Peyer's patch (tissue), 4 donors: ENCODE data around the gene METTL16. TPM values are rescaled to one million over a fixed set of nuclear protein-coding genes. Genes with fewer than 3 reads are reported as not detected.
A peak's percentile ranks its signal among the peaks of the same experiment; 100 is the strongest.
"Not testable (repeated sequence)": the region's sequence is repeated elsewhere in the genome, so short reads cannot be mapped to it uniquely, and the experiment has no call there.

ENCODE experiments used
- DNase-seq, 3 donors: peaks; one replicate each; pipeline ENCODE4 v3.0.0-alpha.2; 2017 to 2019
- H3K27ac ChIP-seq, 4 donors: fragments of 200-600 bp; sonication (generic); one replicate each; pipeline ENCODE4 v1.5.1; 2016 to 2019
- H3K27me3 ChIP-seq, 2 donors: fragments of 200-600 bp; sonication (generic); one replicate each; pipeline ENCODE4 v1.5.1; 2019
- H3K36me3 ChIP-seq, 3 donors: fragments of 200-600 bp; sonication (generic); one replicate each; pipeline ENCODE4 v1.5.1; 2016 to 2019
- H3K4me1 ChIP-seq, 4 donors: fragments of 200-600 bp; sonication (generic); one replicate each; pipeline ENCODE4 v1.5.1; 2016 to 2019
- H3K4me3 ChIP-seq, 4 donors: fragments of 200-600 bp; sonication (generic); 1 replicate in 3 of 4; 2 replicates in 1 of 4; pipeline ENCODE4 v1.5.1; 2016 to 2019; ENCODE audit warnings: mild to moderate bottlenecking in 1 of 4
- H3K9me3 ChIP-seq, 4 donors: fragments of 200-600 bp; sonication (generic); one replicate each; pipeline ENCODE4 v1.5.1; 2016 to 2019; ENCODE audit warnings: mild to moderate bottlenecking in 1 of 4
- POLR2A ChIP-seq, 2 donors: fragments of 450-650 bp; IDR thresholded peaks; one replicate each; pipeline ENCODE4 v1.5.1; 2017; ENCODE audit warnings: antibody characterized with exemption in 2 of 2, mild to moderate bottlenecking in 2 of 2, moderate library complexity in 2 of 2
- total RNA-seq, 4 donors: library from RNA; depleted of rRNA; stranded (reverse); fragments of >200 nt; gene quantifications; one replicate each; pipeline ENCODE4 v1.1.0, GENCODE V29; 2016
- TF ChIP-seq, protein P1 (sequence below), 6 experiments: fragments of 450-650 bp in 4 of 6; fragments of 200-600 bp in 2 of 6; sonication (generic) in 1 of 6; IDR thresholded peaks; one replicate each; pipeline ENCODE4 v1.5.1; 2017 to 2019; ENCODE audit warnings: antibody characterized with exemption in 6 of 6, mild to moderate bottlenecking in 3 of 6, moderate library complexity in 1 of 6

Gene METTL16
- total RNA-seq, 4 donors from 2014 or later, result 24.0 to 29.7 (median 27.9) TPM

- Histone ChIP-seq H3K9me3 (no peaks in the 10 kb centered on the region), H3K27ac (no peak overlapping the region), H3K4me1 (peaks cover 0 to 7% (median 1%) of the 10 kb centered on the region in 4 donors), H3K36me3 (no peaks in the 10 kb centered on the region), H3K27me3 (no peaks in the 10 kb centered on the region), H3K4me3 (no peak overlapping the region)
- TF ChIP-seq POLR2A (IDR thresholded peaks at IDR 0.05), result no peak
- TF ChIP-seq, protein P1, sequence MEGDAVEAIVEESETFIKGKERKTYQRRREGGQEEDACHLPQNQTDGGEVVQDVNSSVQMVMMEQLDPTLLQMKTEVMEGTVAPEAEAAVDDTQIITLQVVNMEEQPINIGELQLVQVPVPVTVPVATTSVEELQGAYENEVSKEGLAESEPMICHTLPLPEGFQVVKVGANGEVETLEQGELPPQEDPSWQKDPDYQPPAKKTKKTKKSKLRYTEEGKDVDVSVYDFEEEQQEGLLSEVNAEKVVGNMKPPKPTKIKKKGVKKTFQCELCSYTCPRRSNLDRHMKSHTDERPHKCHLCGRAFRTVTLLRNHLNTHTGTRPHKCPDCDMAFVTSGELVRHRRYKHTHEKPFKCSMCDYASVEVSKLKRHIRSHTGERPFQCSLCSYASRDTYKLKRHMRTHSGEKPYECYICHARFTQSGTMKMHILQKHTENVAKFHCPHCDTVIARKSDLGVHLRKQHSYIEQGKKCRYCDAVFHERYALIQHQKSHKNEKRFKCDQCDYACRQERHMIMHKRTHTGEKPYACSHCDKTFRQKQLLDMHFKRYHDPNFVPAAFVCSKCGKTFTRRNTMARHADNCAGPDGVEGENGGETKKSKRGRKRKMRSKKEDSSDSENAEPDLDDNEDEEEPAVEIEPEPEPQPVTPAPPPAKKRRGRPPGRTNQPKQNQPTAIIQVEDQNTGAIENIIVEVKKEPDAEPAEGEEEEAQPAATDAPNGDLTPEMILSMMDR (IDR thresholded peaks at IDR 0.05), result no peak
- DNase-seq, result no peak
These were observed 24.4 kb downstream of the METTL16 start for GRCh38 chr17:2487306-2487705.

DNA sequence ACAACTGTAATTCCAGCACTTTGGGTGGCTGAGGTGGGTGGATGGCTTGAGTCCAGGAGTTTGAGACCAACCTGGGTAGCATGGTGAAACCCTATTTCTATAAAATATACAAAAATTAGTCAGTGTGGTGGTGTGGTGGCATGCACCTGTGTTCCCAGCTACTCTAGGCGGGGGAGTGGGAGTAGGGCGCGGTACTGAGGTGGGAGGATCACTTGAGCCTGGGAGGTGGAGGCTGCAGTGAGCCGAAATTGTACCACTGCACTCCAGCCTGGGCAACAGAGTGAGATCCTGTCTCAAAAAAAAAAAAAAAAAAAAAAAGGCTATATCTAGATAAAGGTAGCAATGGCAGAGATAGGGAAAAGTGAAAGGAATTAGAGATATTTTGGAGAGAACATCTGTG is 25.0 kb downstream of the METTL16 start:
- not testable (repeated sequence) for H3K36me3 ChIP-seq, H3K27me3 ChIP-seq, H3K9me3 ChIP-seq, H3K27ac ChIP-seq, H3K4me1 ChIP-seq, DNase-seq, H3K4me3 ChIP-seq

GRCh38 chr17:2485970-2486369 is 25.7 kb downstream of the METTL16 start:
- no peak for DNase-seq

GRCh38 chr17:2485543-2485942 is 26.1 kb downstream of the METTL16 start:
- Histone ChIP-seq H3K27ac (no peak overlapping the region), H3K9me3 (no peaks in the 10 kb centered on the region), H3K36me3 (no peaks in the 10 kb centered on the region), H3K27me3 (no peaks in the 10 kb centered on the region), H3K4me3 (no peak overlapping the region), H3K4me1 (peaks cover 0 to 7% (median 2%) of the 10 kb centered on the region in 4 donors)
- DNase-seq, result no peak
- TF ChIP-seq, protein P1 (IDR thresholded peaks at IDR 0.05), result no peak
- no peak for TF ChIP-seq POLR2A (IDR thresholded peaks at IDR 0.05)

More at GRCh38 chr17:2485970-2486369, 25.7 kb downstream of the METTL16 start:
- Histone ChIP-seq H3K4me3 (peak overlapping the region in 1 of 4 donors; percentile 4), H3K9me3 (no peaks in the 10 kb centered on the region), H3K4me1 (peaks cover 0 to 7% (median 2%) of the 10 kb centered on the region in 4 donors), H3K36me3 (no peaks in the 10 kb centered on the region), H3K27ac (no peak overlapping the region), H3K27me3 (no peaks in the 10 kb centered on the region)
- TF ChIP-seq POLR2A (IDR thresholded peaks at IDR 0.05), result no peak
- TF ChIP-seq, protein P1 (IDR thresholded peaks at IDR 0.05), result no peak

- peaks cover 0 to 7% (median 2%) of the 10 kb centered on the region in 4 donors for H3K4me1 ChIP-seq
These were observed 26.8 kb downstream of the METTL16 start for GRCh38 chr17:2484876-2485275.

GRCh38 chr17:2483084-2483483 is 28.6 kb downstream of the METTL16 start:
- no peak overlapping the region for H3K4me3 ChIP-seq
- no peak for DNase-seq
- H3K4me1 ChIP-seq, result peaks cover 0 to 7% (median 2%) of the 10 kb centered on the region in 4 donors
- H3K27ac ChIP-seq, result no peak overlapping the region
- TF ChIP-seq, protein P1 (IDR thresholded peaks at IDR 0.05), result no peak
- no peak for TF ChIP-seq POLR2A (IDR thresholded peaks at IDR 0.05)
- no peaks in the 10 kb centered on the region for H3K9me3 ChIP-seq
- no peaks in the 10 kb centered on the region for H3K36me3 ChIP-seq
- no peaks in the 10 kb centered on the region for H3K27me3 ChIP-seq

More at GRCh38 chr17:2484876-2485275, 26.8 kb downstream of the METTL16 start:
- no peak overlapping the region for H3K4me3 ChIP-seq
- no peak overlapping the region for H3K27ac ChIP-seq
- no peaks in the 10 kb centered on the region for H3K36me3 ChIP-seq
- no peak for TF ChIP-seq POLR2A (IDR thresholded peaks at IDR 0.05)
- TF ChIP-seq, protein P1 (IDR thresholded peaks at IDR 0.05), result no peak
- H3K9me3 ChIP-seq, result no peaks in the 10 kb centered on the region
- no peak for DNase-seq
- H3K27me3 ChIP-seq, result no peaks in the 10 kb centered on the region
